ENCODE results near the gene GPAM. TPM values are rescaled to one million over a fixed set of nuclear protein-coding genes. Genes with fewer than 3 reads are reported as not detected.

GPAM gene
- total RNA-seq, 4 donors from 2014 or later: 6.9 to 15.1 (median 10.9) TPM

- no peak for ATAC-seq
- TF ChIP-seq EP300 (IDR thresholded peaks at IDR 0.05) (no peak), POLR2AphosphoS5 (IDR thresholded peaks at IDR 0.05) (no peak), POLR2A (IDR thresholded peaks at IDR 0.05) (no peak)
- TF ChIP-seq, protein P1, sequence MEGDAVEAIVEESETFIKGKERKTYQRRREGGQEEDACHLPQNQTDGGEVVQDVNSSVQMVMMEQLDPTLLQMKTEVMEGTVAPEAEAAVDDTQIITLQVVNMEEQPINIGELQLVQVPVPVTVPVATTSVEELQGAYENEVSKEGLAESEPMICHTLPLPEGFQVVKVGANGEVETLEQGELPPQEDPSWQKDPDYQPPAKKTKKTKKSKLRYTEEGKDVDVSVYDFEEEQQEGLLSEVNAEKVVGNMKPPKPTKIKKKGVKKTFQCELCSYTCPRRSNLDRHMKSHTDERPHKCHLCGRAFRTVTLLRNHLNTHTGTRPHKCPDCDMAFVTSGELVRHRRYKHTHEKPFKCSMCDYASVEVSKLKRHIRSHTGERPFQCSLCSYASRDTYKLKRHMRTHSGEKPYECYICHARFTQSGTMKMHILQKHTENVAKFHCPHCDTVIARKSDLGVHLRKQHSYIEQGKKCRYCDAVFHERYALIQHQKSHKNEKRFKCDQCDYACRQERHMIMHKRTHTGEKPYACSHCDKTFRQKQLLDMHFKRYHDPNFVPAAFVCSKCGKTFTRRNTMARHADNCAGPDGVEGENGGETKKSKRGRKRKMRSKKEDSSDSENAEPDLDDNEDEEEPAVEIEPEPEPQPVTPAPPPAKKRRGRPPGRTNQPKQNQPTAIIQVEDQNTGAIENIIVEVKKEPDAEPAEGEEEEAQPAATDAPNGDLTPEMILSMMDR (IDR thresholded peaks at IDR 0.05): no peak
- Histone ChIP-seq H3K4me1 (no peaks in the 10 kb centered on the region), H3K4me3 (no peak overlapping the region), H3K27me3 (no peaks in the 10 kb centered on the region), H3K36me3 (no peaks in the 10 kb centered on the region), H3K27ac (no peak overlapping the region), H3K9me3 (peaks cover 0 to 10% (median 0%) of the 10 kb centered on the region in 3 donors)
- 71% methylated on average over 1 of the region's 2 CpGs; no CpG with 5 or more reads in 1 of the 2 donors for WGBS, 2 donors (ENCODE audit: low coverage in 1 of 2)
These were observed 35.4 kb upstream of the GPAM start for GRCh38 chr10:112218960-112219359.

DNA sequence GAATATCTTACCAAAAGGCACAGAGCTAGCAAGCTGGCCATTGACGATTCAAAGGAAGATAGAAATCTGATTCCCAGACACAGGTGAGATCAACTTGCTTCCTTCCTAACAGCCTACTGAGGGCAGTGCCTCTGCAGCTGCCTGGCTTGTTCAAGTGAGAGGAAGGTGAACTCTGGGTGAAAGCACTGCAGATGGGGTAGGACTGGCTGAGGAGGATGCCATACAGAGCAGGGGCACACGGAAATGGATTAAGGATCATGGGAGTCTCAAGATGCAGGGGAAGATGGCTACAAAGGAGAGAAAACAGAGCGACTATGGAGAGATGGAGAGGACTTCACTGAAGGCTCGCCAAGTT is 34.4 kb upstream of the GPAM start:
- TF ChIP-seq, protein P1 (IDR thresholded peaks at IDR 0.05): no peak
- TF ChIP-seq POLR2AphosphoS5 (IDR thresholded peaks at IDR 0.05) (no peak), EP300 (IDR thresholded peaks at IDR 0.05) (no peak), POLR2A (IDR thresholded peaks at IDR 0.05) (no peak)
- no peaks in the 10 kb centered on the region for H3K4me1 ChIP-seq
- ATAC-seq: no peak
- no peaks in the 10 kb centered on the region for H3K27me3 ChIP-seq
- H3K4me3 ChIP-seq: no peak overlapping the region
- H3K9me3 ChIP-seq: peaks cover 0 to 10% (median 0%) of the 10 kb centered on the region in 3 donors
- no peak overlapping the region for H3K27ac ChIP-seq
- H3K36me3 ChIP-seq: no peaks in the 10 kb centered on the region
- WGBS, 2 donors (ENCODE audit: low coverage in 1 of 2): 55 to 63% methylated on average over 2 to 4 of the region's 4 CpGs

DNA sequence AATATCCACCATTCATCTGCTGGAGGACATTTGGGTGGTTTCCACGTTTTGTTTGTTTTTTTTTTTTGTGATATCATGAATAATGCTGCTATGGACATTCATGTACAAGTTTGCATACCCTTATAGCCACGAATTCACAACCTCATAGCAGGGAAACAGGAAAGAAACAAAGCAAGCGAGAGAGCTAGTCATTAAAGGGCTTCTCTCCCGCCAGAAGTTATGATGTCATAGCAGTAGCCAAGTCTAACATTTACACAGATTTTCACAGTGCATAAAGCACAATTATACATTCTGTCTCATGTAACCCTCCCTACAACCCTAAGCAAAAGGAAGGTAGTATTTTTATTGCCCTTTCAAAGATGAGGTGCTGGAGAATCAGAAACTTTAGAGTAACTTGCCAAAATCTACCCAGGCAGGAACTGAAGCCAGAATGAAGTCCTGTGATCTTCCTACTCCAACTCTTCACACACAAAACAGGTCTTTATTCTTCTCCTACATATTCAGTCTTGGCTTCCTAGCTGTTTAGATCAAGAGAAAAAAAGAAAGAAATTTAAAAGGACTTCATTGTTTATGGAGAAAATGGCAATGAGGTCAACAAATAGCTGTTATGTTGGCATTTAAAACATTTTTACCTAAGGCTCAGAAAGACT is 33.9 kb upstream of the GPAM start:
- peaks cover 0 to 10% (median 0%) of the 10 kb centered on the region in 3 donors for H3K9me3 ChIP-seq

GRCh38 chr10:112216966-112217365 is 33.4 kb upstream of the GPAM start:
- Histone ChIP-seq H3K9me3 (peaks cover 0 to 10% (median 0%) of the 10 kb centered on the region in 3 donors), H3K27ac (no peak overlapping the region), H3K4me1 (no peaks in the 10 kb centered on the region), H3K4me3 (no peak overlapping the region), H3K27me3 (no peaks in the 10 kb centered on the region), H3K36me3 (no peaks in the 10 kb centered on the region)
- ATAC-seq: no peak
- no peak for TF ChIP-seq POLR2A (IDR thresholded peaks at IDR 0.05)
- no peak for TF ChIP-seq POLR2AphosphoS5 (IDR thresholded peaks at IDR 0.05)
- TF ChIP-seq, protein P1 (IDR thresholded peaks at IDR 0.05): no peak
- no peak for TF ChIP-seq EP300 (IDR thresholded peaks at IDR 0.05)
- 80 to 87% methylated on average over 5 of the region's 5 CpGs for WGBS, 2 donors (ENCODE audit: low coverage in 1 of 2)

More for the DNA sequence above, 33.9 kb upstream of the GPAM start:
- no peaks in the 10 kb centered on the region for H3K27me3 ChIP-seq
- ATAC-seq: no peak
- H3K27ac ChIP-seq: no peak overlapping the region
- no peak overlapping the region for H3K4me3 ChIP-seq
- no peaks in the 10 kb centered on the region for H3K4me1 ChIP-seq
- no peaks in the 10 kb centered on the region for H3K36me3 ChIP-seq
- 38 to 53% methylated on average over 4 of the region's 4 CpGs for WGBS, 2 donors (ENCODE audit: low coverage in 1 of 2)
- TF ChIP-seq POLR2A (IDR thresholded peaks at IDR 0.05) (no peak), EP300 (IDR thresholded peaks at IDR 0.05) (no peak), POLR2AphosphoS5 (IDR thresholded peaks at IDR 0.05) (no peak)
- TF ChIP-seq, protein P1 (IDR thresholded peaks at IDR 0.05): no peak

GRCh38 chr10:112216151-112216550 is 32.6 kb upstream of the GPAM start:
- Histone ChIP-seq H3K9me3 (peaks cover 0 to 10% (median 0%) of the 10 kb centered on the region in 3 donors), H3K4me3 (no peak overlapping the region), H3K4me1 (no peaks in the 10 kb centered on the region), H3K36me3 (no peaks in the 10 kb centered on the region), H3K27ac (no peak overlapping the region), H3K27me3 (no peaks in the 10 kb centered on the region)
- TF ChIP-seq, protein P1 (IDR thresholded peaks at IDR 0.05): no peak
- TF ChIP-seq POLR2AphosphoS5 (IDR thresholded peaks at IDR 0.05) (no peak), POLR2A (IDR thresholded peaks at IDR 0.05) (no peak), EP300 (IDR thresholded peaks at IDR 0.05) (no peak)
- WGBS, 2 donors (ENCODE audit: low coverage in 1 of 2): 58 to 89% methylated on average over 2 of the region's 2 CpGs
- no peak for ATAC-seq

Data from gastroesophageal sphincter (tissue), 4 donors.